Fibroblast of pulmonary artery (primary cell): ENCODE results near the gene MAPK8IP3.

Experiments used
- DNase-seq: peaks from one replicate; pipeline ENCODE4 v3.0.0-alpha.2; 2010; ENCODE audit warnings: low read depth
- H3K4me3 ChIP-seq: replicated peaks from 2 replicates; pipeline ENCODE4 v1.5.1; 2011; ENCODE audit warnings: low read depth, mild to moderate bottlenecking, control low read depth, low read length, moderate library complexity
- TF ChIP-seq, protein P1 (sequence below): IDR thresholded peaks from 2 replicates; pipeline ENCODE4 v1.5.1; 2011; ENCODE audit warnings: mild to moderate bottlenecking, control low read depth, low read length, inconsistent platforms; ENCODE audit errors: missing control alignments

Gene MAPK8IP3

DNA sequence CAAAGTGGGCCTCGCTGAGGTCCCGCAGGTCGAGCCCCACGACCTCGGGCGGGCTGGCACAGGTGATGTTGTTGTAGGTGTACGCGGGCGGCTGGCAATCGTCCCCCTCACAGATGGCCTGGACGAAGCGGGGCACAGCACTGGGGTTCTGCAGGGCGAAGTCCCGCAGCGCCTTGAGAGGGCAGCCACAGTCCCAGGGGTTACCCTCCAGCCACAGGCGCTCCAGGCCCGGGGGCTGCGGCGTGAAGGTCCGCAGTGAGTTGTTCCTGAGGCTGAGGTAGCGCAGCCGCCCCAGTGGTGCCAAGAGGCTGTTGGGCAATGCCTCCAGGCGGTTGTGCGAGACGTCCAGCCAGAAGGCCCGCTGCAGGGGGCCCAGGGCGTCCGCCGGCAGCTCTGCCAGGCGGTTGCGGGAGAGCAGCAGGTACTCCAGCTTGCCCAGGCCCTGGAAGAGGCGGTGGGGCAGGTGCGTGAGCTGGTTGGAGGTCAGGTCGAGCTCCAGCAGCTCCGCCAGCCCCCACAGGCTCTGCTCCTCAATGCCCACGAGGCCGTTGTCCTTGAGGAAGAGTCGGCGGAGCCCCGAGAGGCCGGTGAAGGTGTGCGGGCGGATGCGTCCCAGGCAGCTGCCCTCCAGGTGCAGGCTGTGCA, 84.7 kb downstream of the MAPK8IP3 start:
- TF ChIP-seq, protein P1, sequence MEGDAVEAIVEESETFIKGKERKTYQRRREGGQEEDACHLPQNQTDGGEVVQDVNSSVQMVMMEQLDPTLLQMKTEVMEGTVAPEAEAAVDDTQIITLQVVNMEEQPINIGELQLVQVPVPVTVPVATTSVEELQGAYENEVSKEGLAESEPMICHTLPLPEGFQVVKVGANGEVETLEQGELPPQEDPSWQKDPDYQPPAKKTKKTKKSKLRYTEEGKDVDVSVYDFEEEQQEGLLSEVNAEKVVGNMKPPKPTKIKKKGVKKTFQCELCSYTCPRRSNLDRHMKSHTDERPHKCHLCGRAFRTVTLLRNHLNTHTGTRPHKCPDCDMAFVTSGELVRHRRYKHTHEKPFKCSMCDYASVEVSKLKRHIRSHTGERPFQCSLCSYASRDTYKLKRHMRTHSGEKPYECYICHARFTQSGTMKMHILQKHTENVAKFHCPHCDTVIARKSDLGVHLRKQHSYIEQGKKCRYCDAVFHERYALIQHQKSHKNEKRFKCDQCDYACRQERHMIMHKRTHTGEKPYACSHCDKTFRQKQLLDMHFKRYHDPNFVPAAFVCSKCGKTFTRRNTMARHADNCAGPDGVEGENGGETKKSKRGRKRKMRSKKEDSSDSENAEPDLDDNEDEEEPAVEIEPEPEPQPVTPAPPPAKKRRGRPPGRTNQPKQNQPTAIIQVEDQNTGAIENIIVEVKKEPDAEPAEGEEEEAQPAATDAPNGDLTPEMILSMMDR = no peak
- H3K4me3 ChIP-seq = no peak overlapping the region
- DNase-seq = no peak

GRCh38 chr16:1791256-1791942, 85.4 kb downstream of the MAPK8IP3 start:
- DNase-seq = no peak
- H3K4me3 ChIP-seq = no peak overlapping the region
- TF ChIP-seq, protein P1 = no peak

DNA sequence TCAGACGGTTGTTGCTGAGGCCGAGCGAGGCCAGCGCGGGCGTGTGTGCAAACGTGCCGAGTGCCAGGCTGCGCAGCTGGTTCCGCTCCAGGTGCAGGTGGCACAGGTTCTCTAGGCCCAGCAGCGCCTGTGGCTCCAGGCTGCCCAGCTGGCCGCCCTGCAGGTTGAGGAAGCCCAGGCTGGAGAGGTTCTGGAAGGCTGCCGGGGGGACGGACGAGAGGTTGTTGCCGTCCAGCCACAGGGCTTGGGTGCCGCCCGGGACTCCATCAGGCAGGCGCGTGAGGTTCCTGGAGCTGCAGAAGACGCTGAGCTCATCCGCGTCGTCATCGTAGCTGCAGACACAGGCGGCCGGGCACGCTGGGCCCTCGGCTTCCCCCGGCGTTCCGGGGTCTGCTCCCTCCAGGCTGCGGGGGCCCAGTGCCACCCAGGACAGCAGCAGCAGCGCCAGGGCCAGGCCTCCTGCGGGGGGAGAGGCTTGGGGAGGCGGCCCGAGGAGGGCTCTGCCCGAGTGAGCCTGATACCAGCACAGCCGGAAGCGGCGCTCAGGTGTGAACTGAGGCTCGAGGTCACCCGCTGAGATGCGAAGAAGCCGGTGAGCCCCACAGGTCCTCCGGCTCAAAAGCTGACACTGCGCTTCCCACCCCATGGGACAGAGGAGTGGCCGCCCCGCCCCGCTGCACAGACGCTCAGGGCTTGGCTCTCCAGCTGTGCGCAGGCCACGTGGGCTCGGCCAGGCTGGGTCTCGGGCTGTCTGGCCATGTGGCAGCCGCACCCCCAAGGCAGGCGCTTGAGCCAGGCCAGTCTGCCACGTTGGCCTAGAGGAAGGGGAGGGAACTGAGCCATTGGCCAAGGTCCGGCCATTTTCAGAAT, 86.2 kb downstream of the MAPK8IP3 start:
- DNase-seq = no peak
- no peak overlapping the region for H3K4me3 ChIP-seq
- TF ChIP-seq, protein P1 = no peak

GRCh38 chr16:1792836-1793577, 87.0 kb downstream of the MAPK8IP3 start:
- H3K4me3 ChIP-seq = no peak overlapping the region
- no peak for DNase-seq
- TF ChIP-seq, protein P1 = no peak

DNA sequence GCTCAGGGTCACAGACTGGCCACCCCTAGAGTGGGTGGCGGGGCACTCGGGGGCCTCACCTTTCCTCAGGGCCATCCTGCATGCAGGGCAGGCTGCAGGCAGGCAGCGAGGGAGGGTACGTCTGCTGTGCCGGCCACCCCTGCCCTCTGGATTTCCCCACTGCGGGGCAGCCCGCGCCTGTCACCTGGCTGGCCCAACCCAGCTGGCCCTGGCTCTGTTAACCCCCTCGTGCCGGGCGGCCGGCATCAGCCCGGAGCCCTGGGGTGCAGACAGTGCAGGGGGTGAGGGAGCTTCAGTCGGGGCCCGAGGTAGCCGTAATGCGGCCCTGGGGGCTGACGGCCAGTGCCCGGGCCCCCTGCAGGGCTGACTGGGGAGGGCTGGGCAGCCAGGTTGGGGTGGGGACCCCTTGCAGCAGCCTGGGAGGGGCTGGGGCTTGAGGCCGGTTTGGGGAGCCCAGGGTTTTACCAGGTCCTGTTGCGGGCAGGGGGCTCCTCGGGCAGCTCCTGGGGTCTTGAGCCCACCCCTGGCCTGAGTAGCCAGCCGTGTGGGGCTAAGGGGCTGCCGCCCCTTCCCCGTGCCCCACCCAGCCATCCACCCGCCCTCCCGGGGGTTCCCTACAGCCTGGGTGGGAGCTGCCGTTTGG, 87.7 kb downstream of the MAPK8IP3 start, which contains the start of gene IGFALS:
TSS of gene IGFALS (minus strand) at position 128 of the 643 bp plus-strand sequence. CDS start at position 75, 53 bp downstream.
- TF ChIP-seq, protein P1 = no peak
- DNase-seq = no peak
- no peak within 1 kb of the TSS for H3K4me3 ChIP-seq

DNA sequence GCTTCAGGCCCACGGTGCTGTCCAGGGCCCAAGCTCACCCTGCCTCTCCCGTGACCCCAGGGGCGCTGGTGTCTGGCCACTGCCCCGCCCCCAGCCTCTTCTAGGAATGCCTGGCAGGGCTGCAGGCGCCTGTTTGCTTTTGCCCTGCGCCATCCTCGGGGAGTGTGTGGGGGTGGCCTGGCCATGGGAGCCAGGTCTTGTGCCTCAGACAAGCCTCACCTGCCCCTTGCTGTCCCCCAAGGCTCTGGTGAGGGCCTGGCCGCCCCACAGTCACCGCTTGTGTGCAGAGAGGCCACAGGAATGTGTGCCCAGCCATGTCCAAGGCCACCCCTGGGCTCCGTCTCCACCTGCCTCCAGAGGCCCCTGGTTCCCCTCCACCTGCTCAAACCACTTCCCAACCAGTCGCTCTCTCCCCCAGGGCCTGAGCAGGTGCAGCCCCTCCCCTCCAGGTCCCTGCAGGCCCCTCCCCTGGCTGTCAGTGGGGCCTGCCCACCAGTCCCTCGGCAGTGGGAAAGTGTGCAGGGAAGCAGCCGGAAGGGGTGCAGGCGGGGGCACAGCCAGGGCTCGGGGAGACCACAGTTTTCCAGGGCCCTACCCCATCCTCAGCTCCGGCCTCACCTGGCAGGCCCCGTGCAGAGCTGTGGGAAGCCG, 88.4 kb downstream of the MAPK8IP3 start:
- DNase-seq = no peak
- H3K4me3 ChIP-seq = no peak overlapping the region
- TF ChIP-seq, protein P1 = no peak
